Measurements from ENCODE around the gene SHC4. TPM values are rescaled to one million over a fixed set of nuclear protein-coding genes. Genes with fewer than 3 reads are reported as not detected.

SHC4 gene
- total RNA-seq, 1 experiment from 2014 or later: 0.44 TPM

DNA sequence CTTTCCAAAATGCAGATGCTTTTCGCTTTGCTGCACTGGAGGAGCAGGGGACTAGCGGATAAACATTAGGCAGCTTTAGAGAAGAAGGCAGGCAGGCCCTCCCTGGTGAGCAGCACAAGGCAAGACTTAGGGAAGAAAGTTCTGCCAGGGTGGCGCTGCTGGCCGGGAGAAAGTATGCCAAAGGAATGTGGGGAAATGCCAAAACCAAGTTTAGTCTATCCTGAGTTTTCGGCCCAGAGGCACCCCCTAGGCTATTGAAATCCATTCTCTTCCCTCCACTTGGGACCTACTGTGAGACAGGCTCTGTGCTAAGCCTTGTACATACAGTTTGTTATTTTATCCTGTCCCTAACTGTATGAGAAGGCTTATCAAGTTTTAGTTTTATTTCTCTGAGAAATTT, 9.2 kb downstream of the SHC4 start:
- no peaks in the 10 kb centered on the region for H3K9me2 ChIP-seq (ENCODE audit: insufficient read depth)
- POLR2A ChIA-PET (ENCODE audit: unreplicated experiment): no interaction called here

DNA sequence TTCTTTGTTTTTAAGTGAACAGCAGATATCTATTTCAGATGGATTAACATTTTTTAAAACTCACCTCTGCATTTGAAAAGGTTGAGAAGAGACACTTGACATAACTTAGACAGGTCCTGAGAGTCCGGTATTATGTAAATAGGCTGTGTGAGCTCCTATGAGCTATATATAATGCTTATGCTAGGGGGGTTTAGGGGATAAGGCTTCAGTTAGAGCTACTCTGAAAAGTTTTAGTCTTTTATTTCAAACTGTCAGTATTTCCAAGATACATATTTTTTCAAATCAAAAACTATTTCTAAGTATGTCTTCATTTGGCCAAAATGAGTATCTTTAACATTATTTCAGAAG, 16.9 kb downstream of the SHC4 start:
- no peaks in the 10 kb centered on the region for H3K79me2 ChIP-seq (ENCODE audit: low read depth)
- peak overlapping the region; percentile 60 for H3K27ac ChIP-seq
- no peaks in the 10 kb centered on the region for H3K9me3 ChIP-seq (ENCODE audit: insufficient read depth, low read depth)
- H3K27me3 ChIP-seq (ENCODE audit: insufficient read depth, low read depth): no peaks in the 10 kb centered on the region
- TF ChIP-seq EZH2 (IDR thresholded peaks at IDR 0.05; ENCODE audit: low read depth): no peak
- TF ChIP-seq, protein P1, sequence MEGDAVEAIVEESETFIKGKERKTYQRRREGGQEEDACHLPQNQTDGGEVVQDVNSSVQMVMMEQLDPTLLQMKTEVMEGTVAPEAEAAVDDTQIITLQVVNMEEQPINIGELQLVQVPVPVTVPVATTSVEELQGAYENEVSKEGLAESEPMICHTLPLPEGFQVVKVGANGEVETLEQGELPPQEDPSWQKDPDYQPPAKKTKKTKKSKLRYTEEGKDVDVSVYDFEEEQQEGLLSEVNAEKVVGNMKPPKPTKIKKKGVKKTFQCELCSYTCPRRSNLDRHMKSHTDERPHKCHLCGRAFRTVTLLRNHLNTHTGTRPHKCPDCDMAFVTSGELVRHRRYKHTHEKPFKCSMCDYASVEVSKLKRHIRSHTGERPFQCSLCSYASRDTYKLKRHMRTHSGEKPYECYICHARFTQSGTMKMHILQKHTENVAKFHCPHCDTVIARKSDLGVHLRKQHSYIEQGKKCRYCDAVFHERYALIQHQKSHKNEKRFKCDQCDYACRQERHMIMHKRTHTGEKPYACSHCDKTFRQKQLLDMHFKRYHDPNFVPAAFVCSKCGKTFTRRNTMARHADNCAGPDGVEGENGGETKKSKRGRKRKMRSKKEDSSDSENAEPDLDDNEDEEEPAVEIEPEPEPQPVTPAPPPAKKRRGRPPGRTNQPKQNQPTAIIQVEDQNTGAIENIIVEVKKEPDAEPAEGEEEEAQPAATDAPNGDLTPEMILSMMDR (conservative IDR thresholded peaks at IDR 0.05): no peak
- ChIA-PET CTCF (no interaction called here), POLR2A (ENCODE audit: unreplicated experiment) (no interaction called here)
- intact Hi-C loops (cut with micrococcal nuclease; ENCODE audit: unreplicated experiment): no loop called here
- H3K4me1 ChIP-seq (replicated peaks; ENCODE audit: insufficient read depth): peaks cover 13% of the 10 kb centered on the region
- H3K4me3 ChIP-seq: no peak overlapping the region
- no peaks in the 10 kb centered on the region for H3K36me3 ChIP-seq (ENCODE audit: low read depth)
- H4K20me1 ChIP-seq (ENCODE audit: insufficient read depth): no peaks in the 10 kb centered on the region
- peaks cover 6% of the 10 kb centered on the region; the same call in 1 of the 2 replicates for H3F3A ChIP-seq (ENCODE audit: insufficient read depth, low read depth)
- 0 out of 2 replicates have a peak overlapping the region, but pooled peaks have one; percentile 39 for H3K4me2 ChIP-seq
- BruUV-seq (replicated peaks): no TSS peak
- DNase-seq: no peak
- no peak overlapping the region; the same call in 1 of the 2 replicates for H2AFZ ChIP-seq
- H3K9me2 ChIP-seq (ENCODE audit: insufficient read depth): no peaks in the 10 kb centered on the region

More for the DNA sequence above, 9.2 kb downstream of the SHC4 start:
- no peak overlapping the region for H3K27ac ChIP-seq
- H3K36me3 ChIP-seq (ENCODE audit: low read depth): no peaks in the 10 kb centered on the region
- intact Hi-C loops (cut with micrococcal nuclease; ENCODE audit: unreplicated experiment): no loop called here
- H3F3A ChIP-seq (ENCODE audit: insufficient read depth, low read depth): no peaks in the 10 kb centered on the region
- DNase-seq: no peak
- no TSS peak for BruUV-seq (replicated peaks)
- TF ChIP-seq, protein P1 (conservative IDR thresholded peaks at IDR 0.05): no peak
- TF ChIP-seq EZH2 (IDR thresholded peaks at IDR 0.05; ENCODE audit: low read depth): no peak
- H3K4me3 ChIP-seq: no peak overlapping the region
- CTCF ChIA-PET: no interaction called here
- no peaks in the 10 kb centered on the region for H3K4me1 ChIP-seq (replicated peaks; ENCODE audit: insufficient read depth)
- no peaks in the 10 kb centered on the region for H4K20me1 ChIP-seq (ENCODE audit: insufficient read depth)
- no peak overlapping the region for H3K4me2 ChIP-seq
- no peaks in the 10 kb centered on the region for H3K79me2 ChIP-seq (ENCODE audit: low read depth)
- H2AFZ ChIP-seq: no peak overlapping the region
- H3K9me3 ChIP-seq (ENCODE audit: insufficient read depth, low read depth): no peaks in the 10 kb centered on the region
- no peaks in the 10 kb centered on the region for H3K27me3 ChIP-seq (ENCODE audit: insufficient read depth, low read depth)

DNA sequence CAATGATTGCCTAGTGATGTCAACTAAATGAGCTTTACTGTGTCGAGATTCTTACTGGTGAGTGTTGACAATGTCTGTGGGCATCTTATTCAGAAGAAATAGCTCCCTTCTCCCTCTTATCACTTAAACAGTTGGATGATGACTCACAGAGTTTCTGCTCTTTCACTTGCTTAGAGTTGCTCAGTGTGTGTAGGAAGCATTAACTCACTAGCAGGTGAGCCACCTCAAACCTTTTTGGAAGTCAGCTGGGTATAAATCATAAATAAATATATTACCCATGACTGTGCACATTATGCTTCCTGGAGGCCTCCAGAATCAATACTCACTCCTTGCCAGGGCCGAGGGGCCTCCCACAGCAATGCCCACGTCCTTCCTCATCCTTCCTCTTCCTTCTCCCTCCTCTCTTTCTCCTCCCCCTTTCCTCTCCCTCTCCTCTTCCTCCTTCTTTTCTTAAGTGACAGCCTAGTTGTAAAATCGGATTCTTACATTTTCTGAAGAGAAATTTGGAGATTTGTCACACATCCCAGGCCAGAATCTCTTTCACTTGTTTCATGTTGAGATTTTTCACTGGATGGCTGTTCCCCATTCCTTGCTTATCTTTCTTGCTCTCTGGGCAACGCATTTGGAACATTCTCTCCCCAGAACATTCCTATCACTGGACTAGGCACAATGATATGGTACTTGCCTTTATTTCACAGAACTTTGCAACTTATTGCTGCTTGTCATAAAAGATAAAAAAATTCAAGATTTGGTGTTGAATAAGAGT, 17.5 kb downstream of the SHC4 start:
- Histone ChIP-seq H3K4me3 (no peak overlapping the region), H3K36me3 (ENCODE audit: low read depth) (no peaks in the 10 kb centered on the region), H4K20me1 (ENCODE audit: insufficient read depth) (no peaks in the 10 kb centered on the region), H3K27ac (peak overlapping the region; percentile 60), H3K9me2 (ENCODE audit: insufficient read depth) (no peaks in the 10 kb centered on the region), H2AFZ (peak overlapping the region; percentile 72; the same call in 1 of the 2 replicates), H3K79me2 (ENCODE audit: low read depth) (no peaks in the 10 kb centered on the region), H3K9me3 (ENCODE audit: insufficient read depth, low read depth) (no peaks in the 10 kb centered on the region), H3K4me1 (replicated peaks; ENCODE audit: insufficient read depth) (peaks cover 13% of the 10 kb centered on the region), H3K27me3 (ENCODE audit: insufficient read depth, low read depth) (no peaks in the 10 kb centered on the region), H3K4me2 (peak overlapping the region; percentile 39; the same call in 1 of the 2 replicates), H3F3A (ENCODE audit: insufficient read depth, low read depth) (peaks cover 6% of the 10 kb centered on the region; the same call in 1 of the 2 replicates)
- intact Hi-C loops (cut with micrococcal nuclease; ENCODE audit: unreplicated experiment): no loop called here
- POLR2A ChIA-PET (ENCODE audit: unreplicated experiment): no interaction called here
- no TSS peak for BruUV-seq (replicated peaks)
- DNase-seq: peak in 1 of 2 experiments; percentile 80
- CTCF ChIA-PET: no interaction called here
- no peak for TF ChIP-seq EZH2 (IDR thresholded peaks at IDR 0.05; ENCODE audit: low read depth)
- TF ChIP-seq, protein P1 (conservative IDR thresholded peaks at IDR 0.05): no peak

All from PC-9 (cell line).